ENCODE results near the gene OPN1LW.
"Not testable (repeated sequence)": the region's sequence is repeated elsewhere in the genome, so short reads cannot be mapped to it uniquely, and the experiment has no call there.

Gene OPN1LW

DNA sequence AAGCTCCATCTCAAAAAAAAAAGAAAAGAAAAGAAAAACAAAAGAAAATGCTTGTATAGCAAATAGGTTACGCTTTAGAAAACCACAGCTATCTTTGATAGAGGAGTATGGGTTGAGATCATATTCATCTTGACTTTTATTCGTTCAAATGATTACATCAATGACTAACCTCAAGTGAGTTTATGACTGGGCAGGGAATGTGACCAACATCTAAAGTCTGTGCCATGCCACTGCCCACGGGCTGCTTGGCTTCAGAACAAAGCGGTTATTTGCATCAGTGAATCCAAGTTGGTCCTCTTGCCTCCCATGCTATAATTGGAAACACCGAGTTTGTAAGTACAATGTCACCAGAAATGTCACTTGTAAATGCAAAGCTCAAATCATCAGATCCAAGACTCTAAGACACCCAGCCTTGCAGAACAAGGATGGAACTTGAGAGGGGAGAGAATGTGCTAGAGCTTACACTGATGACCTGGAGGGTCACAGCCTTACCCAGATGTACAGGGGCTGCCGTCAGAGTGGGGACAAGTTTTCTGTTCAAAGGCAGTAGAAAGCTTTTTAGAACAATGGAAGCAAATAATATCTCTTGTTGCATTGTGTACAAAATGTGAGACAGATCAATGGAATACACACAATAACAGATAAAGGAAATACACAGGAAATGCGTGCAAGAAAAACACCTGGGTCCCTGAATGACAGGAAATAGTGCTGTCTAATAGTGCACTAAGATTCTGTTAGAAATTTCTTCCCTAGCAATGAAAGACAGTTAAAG is 8.4 kb upstream of the OPN1LW start:
- DNase-seq (ENCODE audit: low read depth), result no peak

DNA sequence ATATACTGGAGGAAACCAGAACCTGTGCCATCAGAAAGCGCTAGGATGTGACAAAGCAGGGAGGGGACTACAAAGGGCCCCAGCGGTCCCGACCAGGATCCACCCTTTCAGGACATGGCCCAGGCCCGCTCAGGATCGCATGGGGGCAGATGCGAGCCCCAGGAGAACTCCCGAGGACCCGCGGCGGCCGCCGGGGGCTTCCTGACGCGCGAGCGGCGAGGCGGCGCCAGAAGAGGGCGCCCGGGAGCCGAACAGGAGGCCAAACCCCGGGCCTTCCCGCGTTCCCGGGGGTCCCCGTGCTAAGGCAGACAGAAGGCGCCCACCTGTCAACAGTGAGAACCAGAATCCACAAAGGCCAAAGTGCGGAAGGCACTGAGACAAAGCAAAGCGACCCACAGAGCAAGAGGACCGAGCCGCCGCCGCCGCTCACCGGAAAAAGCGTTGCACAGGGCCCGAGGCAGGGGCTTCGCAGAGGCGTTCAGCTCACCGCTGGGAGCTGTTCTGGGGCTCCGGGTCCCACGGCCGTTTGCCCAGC is 7.3 kb upstream of the OPN1LW start:
- no peak for DNase-seq (ENCODE audit: low read depth)

DNA sequence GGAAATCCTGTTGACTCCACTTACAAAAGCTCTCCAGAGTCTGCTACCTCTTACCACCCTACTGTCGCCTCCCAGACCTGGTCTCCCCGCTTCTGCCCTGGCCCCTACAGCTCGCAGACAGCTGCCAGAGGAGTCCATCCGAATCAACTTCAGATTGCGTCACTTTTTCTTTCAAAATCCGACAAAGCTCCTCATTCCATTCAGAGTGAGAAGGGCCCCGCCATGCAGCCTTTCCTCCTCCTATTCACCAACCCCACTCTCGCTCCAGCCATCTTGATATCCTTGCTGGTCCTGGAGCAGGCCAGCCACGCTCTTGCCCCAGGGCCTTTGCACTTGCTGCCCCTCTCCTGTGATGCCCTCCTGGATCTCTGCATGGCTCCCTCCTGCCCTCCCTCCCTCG is 5.2 kb upstream of the OPN1LW start:
- no peak for DNase-seq (ENCODE audit: low read depth)

DNA sequence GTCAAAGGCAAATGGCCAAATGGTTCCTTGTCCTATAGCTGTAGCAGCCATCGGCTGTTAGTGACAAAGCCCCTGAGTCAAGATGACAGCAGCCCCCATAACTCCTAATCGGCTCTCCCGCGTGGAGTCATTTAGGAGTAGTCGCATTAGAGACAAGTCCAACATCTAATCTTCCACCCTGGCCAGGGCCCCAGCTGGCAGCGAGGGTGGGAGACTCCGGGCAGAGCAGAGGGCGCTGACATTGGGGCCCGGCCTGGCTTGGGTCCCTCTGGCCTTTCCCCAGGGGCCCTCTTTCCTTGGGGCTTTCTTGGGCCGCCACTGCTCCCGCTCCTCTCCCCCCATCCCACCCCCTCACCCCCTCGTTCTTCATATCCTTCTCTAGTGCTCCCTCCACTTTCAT is 3.8 kb upstream of the OPN1LW start:
- DNase-seq (ENCODE audit: low read depth), result no peak

DNA sequence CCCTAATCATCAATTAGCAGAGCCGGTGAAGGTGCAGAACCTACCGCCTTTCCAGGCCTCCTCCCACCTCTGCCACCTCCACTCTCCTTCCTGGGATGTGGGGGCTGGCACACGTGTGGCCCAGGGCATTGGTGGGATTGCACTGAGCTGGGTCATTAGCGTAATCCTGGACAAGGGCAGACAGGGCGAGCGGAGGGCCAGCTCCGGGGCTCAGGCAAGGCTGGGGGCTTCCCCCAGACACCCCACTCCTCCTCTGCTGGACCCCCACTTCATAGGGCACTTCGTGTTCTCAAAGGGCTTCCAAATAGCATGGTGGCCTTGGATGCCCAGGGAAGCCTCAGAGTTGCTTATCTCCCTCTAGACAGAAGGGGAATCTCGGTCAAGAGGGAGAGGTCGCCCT is 3.3 kb upstream of the OPN1LW start:
- no peak for DNase-seq (ENCODE audit: low read depth)

DNA sequence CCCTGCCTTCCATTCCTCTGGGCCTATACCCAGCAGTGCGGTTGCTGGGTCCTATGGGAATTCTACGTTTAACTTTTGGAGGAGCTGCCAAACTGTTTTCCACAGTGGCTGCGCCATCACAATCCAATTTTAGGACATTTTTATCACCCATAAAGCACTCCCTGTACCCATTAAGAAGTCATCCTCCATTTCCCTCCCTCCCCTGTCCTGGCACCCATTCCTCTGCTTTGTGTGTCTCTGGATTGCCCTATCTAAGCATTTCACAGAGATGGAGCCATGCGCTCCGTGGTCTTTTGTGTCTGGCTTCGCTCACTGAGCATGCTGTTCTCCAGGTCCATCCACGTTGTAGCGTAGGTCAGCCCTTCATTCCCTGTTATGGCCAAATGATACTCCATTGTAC is 1.7 kb upstream of the OPN1LW start:
- DNase-seq (ENCODE audit: low read depth), result no peak

DNA sequence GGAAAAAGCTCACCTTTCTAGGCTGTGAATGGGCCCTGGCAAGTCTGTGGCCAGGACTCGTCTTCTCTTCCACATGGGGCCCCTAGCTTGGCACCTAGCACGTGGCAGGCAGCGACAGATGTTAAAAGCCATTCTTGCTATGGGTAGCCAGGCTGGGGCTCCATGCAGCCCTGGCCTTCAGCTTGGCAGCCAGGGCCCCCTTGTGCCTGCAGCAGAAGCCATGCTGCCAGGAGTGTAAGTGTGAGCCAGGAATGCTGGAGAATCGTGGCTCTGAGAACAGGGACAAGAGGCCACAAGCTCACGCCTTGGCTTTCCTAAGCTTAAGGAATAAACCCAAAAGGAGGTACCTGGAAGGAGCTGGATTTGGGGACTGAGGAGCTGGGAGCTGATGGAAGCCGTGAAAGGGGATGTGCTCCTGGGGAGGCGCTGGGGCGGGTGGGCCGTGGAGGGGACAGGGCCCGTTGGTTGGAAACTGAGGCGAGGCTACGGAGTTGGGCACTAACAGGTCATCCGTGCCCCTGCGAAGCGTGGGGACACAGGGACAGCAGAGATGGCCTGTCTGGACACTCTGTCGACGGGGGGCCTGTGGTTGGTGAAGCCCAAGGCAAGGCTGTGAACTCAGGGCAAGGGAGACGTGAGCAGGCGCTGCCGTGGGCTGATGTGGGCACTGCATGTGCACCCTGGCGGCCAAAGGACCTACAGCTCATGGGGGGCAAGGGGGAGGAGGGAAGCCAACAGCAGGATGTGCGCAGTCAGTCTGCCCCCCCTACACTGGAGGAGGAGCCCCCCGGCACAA is 895 bp upstream of the OPN1LW start:
- no peak for DNase-seq (ENCODE audit: low read depth)

DNA sequence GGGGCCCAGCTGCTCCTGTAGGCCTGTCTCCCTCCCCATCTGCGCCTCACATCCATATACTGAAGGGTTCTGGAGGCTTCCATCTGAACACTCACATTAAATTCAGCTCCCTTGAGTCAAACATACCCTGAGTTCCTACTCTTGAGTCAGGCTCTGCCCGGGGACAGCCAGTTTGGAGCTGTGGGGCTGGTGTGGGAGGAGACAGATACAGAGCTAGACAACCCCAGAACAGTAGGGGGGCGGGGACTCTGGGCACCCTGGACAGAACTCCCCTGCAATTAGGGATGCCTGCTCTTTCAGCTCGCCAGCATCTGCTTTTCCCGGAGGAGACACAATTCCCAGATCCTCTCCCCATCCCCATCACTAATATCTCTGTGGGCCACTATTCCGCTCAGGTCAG is 7.0 kb downstream of the OPN1LW start:
- DNase-seq (ENCODE audit: low read depth), result not testable (repeated sequence)

DNA sequence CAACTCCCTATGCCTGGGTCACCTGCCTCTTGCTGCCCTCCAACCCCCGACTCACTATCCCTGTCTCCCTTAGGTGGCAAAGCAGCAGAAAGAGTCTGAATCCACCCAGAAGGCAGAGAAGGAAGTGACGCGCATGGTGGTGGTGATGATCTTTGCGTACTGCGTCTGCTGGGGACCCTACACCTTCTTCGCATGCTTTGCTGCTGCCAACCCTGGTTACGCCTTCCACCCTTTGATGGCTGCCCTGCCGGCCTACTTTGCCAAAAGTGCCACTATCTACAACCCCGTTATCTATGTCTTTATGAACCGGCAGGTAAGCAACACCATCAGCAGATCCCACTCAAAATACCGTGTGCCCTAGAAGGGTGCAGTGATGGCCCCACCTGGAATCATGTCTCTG is 12.2 kb downstream of the OPN1LW start:
- DNase-seq (ENCODE audit: low read depth), result not testable (repeated sequence)

DNA sequence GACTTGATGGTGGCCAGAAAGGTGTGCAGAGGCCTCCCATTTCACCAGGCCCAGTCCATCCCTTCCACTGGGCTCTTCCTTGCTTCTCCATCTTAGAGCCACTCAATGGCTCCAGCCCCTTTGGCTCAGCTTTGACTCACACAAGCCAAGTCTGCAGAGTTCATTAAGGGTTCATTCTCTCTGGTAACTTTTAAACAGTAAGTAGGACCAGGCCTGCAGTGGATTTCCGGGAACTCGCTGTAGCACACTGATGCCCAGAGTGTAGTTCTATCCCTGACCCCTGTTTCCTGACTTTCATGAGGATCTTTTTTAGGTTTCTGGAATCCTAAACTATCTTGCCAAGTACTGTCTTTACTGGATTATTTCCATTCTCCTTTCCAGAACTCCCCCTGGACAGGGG is 13.2 kb downstream of the OPN1LW start:
- DNase-seq (ENCODE audit: low read depth), result not testable (repeated sequence)

DNA sequence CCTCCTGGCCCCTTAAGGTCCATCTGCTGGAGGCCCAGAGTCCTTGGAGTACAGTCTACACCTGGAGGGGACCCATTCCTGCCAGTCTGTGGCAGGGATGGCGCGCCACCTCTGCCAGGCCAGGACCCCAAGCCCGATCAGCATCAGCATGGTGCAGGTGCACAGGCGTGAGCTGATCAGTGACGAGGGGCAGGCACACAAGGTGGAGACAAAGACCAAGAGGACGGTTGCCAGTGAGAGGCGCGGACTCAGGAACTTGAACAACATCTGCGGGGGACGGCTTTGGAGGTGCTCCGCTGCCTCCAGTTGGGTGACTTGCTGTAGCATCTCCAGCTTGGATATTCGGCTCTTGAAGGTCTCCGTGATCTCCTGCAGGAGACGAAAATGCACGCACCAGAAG is 15.3 kb downstream of the OPN1LW start:
- DNase-seq (ENCODE audit: low read depth), result not testable (repeated sequence)

DNA sequence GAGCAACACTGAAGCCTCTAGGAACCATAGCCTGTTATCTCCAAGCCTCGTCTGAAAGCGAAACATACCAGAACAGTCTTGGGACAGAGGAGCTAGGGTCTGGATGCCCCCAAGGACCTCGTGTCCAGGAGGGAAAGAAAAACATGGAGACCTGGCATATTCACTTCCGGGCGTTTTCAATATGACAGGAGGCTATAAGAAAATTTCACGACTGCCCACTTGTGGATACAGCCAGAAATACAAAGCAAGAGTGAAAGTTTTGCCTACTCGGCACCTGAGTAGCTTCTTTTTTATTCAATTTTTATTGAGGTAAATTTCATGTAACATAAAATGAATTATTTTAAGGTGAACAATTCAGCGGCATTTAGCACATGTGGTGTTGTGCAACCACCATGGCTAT is 20.9 kb downstream of the OPN1LW start:
- not testable (repeated sequence) for DNase-seq (ENCODE audit: low read depth)

DNA sequence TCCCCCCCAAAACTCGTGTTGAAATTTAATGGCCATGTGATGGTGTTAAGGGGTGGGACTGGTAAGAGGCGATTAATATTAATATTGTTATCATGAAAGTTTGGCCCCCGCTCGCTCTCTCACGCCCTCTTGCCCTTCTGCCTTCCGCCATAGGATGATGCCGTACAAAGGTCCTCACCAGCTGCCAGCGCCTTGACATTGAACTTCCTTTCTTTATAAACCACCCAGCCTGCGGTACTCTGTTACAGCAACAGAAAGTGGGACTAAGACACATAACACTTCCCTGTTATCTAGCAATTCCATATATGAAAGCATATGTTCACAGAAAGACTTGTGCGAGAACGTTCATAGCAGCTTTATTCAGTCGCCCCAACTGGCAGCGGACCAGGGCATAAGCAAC is 24.3 kb downstream of the OPN1LW start:
- DNase-seq (ENCODE audit: low read depth), result not testable (repeated sequence)

DNA sequence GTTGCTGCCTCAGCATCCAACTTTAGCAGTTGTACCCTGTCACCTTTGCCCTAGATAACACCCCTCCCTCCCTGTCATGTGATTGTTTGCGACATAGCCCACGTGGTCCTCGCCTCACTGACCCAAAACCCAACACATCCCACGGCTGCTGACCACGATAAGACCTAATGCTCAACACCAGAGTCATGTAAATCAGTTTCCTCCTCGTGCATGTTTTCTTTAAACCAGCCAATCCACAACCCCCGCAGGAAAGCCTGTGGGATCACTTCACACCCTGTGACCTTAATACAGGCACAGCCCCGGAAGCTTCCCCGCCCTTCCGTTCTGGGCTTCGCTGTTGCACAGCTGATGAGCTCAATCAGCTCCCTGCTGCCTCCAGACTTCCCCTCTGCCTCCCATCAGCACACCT is 28.5 kb downstream of the OPN1LW start:
- not testable (repeated sequence) for DNase-seq (ENCODE audit: low read depth)

DNA sequence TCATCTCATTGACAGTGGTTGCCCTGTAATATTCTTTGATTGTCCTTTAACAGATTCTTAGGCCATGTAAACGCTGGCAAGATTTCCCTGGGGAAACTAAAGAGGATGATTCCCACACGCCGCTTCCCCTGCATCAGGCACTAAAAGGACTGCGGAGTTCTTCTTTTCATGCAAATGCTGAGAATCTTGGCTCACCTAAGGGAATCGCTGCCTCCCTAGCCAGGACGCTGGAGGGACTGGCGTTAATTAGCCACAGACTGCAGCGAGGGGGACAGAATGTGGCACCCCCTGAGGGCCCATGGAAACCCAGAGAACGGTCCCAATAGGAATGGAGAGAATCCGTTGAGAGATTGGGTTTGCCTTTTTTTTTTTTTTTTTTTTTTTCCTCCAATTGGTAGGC is 30.3 kb downstream of the OPN1LW start:
- not testable (repeated sequence) for DNase-seq (ENCODE audit: low read depth)

DNA sequence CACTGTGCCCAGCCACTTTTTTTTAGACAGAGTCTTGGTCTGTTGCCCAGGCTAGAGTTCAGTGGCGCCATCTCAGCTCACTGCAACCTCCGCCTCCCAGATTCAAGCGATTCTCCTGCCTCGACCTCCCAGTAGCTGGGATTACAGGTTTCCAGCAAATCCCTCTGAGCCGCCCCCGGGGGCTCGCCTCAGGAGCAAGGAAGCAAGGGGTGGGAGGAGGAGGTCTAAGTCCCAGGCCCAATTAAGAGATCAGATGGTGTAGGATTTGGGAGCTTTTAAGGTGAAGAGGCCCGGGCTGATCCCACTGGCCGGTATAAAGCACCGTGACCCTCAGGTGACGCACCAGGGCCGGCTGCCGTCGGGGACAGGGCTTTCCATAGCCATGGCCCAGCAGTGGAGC is 38.3 kb downstream of the OPN1LW start, which contains the start of gene OPN1MW:
OPN1MW (plus strand) TSS at position 301 of the 400 bp plus-strand sequence; CDS start at position 383, 82 bp downstream.
- DNase-seq (ENCODE audit: low read depth), result not testable (repeated sequence)

DNA sequence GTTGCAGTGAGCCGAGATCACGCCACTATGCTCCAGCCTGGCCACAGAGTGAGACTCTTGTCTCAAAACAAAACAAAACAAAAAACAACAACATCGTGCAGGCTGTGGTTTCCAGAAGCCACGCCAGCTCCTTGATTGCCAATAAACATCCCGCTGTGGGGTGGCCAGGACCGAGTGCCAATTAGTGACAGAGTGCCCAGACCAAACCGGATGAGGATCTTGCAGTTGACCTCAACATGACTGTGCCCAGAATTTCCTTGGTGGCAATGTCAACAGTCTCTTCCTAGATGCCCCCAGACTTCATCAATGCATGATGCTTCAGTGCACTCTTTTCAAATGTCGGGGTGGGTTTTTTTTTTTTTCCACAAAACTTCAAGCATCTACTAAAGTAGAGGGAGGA is 39.8 kb downstream of the OPN1LW start:
- DNase-seq (ENCODE audit: low read depth), result not testable (repeated sequence)

DNA sequence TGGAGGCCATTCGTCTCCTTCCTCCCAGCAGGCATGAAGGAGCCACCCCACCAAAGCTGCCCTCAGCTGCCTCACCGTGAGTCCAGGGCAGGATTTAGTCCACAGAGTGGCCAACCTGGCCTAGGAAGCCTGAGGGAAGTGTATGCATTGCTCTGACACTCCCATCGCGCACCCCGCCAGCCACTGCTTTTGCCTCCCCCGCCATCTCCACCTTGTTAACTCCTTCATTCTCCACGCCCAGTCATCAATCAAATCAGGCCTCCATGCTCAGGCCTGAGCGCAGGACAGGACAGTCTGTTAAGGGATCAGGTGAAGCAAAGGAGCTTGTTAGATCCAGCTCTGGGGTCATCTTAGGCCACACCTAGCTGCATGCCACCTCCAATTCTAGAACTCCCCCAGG is 48.8 kb downstream of the OPN1LW start:
- not testable (repeated sequence) for DNase-seq (ENCODE audit: low read depth)

DNA sequence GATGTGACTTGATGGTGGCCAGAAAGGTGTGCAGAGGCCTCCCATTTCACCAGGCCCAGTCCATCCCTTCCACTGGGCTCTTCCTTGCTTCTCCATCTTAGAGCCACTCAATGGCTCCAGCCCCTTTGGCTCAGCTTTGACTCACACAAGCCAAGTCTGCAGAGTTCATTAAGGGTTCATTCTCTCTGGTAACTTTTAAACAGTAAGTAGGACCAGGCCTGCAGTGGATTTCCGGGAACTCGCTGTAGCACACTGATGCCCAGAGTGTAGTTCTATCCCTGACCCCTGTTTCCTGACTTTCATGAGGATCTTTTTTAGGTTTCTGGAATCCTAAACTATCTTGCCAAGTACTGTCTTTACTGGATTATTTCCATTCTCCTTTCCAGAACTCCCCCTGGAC is 50.3 kb downstream of the OPN1LW start:
- not testable (repeated sequence) for DNase-seq (ENCODE audit: low read depth)

DNA sequence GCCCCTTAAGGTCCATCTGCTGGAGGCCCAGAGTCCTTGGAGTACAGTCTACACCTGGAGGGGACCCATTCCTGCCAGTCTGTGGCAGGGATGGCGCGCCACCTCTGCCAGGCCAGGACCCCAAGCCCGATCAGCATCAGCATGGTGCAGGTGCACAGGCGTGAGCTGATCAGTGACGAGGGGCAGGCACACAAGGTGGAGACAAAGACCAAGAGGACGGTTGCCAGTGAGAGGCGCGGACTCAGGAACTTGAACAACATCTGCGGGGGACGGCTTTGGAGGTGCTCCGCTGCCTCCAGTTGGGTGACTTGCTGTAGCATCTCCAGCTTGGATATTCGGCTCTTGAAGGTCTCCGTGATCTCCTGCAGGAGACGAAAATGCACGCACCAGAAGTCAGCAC is 52.4 kb downstream of the OPN1LW start:
- DNase-seq (ENCODE audit: low read depth), result not testable (repeated sequence)

Measured in non-pigmented ciliary epithelial cell (primary cell).